ENCODE data around the gene SRCAP.

DNA sequence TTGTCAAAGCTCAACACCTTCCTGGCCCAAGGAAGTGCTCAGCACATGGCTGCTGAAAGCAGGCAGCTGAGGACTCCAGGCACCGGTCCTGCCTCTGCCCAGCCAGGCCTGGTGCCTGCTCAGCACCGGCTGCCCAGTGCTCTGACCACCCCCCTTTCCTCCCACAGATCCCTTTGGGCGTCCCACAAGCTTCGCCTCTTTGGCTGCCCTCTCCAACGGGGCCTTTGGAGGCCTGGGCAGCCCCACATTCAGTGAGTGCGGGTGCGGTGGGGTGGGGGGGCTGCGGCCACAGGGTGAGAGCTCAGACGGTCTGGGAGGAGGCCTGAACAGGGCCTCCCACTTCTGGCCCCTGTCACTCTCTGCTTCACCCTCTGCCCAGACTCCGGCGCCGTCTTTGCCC lies 30.6 kb upstream of the SRCAP start:
- no peak for TF ChIP-seq POLR2A (IDR thresholded peaks at IDR 0.05; ENCODE audit: low read depth, low read length)
- TF ChIP-seq POLR2AphosphoS5 (IDR thresholded peaks at IDR 0.05; ENCODE audit: low read depth, low read length), result no peak; the same call in 1 of the 2 replicates

Data from GM12892 (cell line).